ENCODE results near the gene JUP.

Gene JUP

DNA sequence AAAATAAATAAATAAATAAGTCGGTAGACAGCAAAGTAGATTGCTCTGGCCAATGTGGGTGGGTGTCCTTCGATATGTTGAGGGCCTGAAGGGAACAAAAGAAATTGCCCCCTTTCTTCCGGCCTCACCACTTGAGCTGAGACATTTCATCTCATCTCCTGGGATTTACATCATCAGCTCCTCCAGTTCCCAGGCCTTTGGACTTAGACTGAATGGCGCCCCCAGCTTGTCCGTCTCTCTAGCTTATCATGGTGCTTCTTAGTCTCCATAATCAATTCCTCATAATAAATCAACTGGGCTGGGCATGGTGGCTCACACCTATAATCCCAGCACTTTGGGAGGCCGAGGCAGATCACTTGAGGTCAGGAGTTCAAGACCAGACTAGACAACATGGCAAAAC lies 38.2 kb downstream of the JUP start:
- DNase-seq = no peak

DNA sequence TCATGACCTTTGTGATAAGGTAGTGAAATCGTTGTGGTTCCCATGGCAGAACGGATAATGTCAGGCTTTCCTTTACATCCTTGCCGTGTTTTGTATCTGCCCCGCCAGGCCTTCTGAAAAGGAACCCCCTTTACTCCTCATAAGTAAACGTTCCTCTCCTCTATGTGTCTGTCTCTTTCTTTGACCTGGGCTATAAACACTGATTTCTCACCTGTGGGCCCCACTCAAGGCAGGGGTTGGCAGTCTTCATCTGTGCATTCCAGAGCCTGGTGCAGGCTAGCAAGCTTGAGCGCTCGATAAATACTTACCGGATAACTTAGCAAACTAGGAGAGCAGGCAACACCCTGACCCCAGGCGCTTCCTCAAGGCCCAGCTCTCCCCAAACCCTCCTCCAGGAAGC lies 44.8 kb downstream of the JUP start:
- no peak for DNase-seq

DNA sequence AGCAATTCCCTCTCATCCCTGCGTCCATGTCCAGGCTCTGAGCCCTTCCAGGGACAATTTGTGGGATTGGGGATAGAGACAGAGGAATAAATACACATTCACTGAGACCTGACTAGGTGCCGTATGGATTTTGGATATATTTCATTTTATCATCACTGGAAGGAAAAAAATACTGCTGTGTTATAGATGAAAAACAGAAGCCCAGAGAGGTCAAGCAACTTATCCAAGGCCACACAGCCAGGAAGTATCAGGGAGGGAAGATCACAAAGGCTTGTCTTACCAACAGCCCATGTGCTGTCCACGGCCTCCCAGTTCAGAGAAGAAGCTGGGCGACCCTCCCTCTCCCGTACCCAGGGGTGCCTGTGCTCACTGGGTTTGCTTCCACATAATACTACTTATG lies 46.0 kb downstream of the JUP start:
- DNase-seq = no peak

DNA sequence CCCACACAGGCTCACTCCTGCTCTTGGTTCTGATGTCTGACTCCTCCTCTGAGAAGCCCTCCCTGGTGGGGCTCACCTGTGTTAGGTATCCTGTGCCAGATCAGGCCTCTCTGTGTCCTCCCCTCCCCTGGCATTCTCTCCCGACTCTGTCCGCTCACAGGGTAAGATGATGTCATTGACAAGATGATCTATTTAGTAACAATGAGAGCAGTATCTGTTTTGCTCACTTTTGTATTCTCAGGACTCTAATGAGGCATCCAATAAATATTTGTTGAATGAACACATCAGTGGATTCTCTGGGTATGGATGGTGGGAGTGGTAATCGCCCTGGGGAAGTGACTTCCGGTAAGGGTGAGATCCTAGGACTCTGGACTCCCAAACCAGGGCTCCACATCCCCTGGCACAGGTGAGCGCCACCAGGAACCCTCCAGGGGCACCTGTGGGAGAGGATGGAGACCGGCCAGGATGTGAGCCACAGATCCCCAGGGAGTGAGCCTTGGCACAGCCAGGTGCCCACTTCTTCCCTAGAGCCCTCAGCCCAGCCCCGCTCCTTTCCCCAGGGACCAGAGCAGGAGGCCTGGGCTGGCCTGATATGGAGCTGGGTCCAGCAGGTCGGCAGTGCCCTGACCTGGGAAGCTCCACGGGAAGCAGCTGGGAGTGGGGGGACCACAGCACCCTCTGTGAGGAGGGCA lies 46.7 kb downstream of the JUP start:
- no peak for DNase-seq

DNA sequence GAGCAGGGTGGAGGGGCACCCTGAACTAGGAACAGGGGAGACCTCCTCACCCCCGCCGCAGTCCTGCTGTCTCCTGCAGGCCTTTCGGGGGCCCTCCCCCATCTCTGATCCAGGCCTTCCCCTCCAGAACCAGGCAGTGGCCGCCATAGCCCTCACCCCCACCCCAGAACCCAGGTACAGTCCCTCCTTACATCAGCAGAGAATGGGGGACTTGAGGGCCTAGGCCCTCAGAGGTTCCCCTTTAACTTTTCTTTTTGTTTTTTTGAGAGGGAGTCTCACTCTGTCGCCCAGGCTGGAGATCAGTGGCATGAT lies 47.8 kb downstream of the JUP start:
- no peak for DNase-seq

DNA sequence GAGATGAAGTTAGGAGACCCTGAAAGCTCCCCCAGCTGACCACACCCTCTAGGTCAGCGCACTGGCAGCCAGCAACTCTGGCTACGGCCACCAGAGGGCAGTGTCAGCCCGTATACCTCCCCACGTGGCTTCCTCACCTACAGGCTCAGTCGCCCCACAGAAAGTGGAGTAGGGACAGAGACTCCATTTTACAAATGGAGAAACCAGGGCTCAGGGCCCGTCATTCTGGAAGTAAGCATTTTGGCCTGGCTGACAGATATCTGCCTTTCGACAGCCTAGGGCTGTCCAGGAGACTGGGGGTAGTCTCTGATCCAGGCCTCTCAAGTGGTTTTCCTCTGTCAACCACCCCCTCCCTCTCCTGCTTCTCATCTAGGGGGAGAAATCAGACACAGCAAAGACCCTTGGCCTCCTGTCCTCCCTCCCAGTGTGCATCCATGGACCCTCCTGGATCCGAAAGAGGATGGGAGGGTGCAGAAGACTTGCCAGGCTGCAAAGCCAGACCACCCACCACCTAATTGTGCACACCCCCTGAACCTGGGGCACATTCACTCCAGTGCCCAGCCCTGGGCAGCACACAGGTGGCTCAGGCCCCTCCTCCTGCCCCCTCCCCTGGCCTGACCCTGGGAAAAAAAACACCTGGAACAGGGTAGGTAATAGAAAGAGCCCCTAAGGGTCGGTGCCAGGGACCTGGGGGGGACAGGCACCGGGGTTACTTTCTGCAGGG lies 48.3 kb downstream of the JUP start:
- peak; percentile 46 to 75 (median 61) for DNase-seq

DNA sequence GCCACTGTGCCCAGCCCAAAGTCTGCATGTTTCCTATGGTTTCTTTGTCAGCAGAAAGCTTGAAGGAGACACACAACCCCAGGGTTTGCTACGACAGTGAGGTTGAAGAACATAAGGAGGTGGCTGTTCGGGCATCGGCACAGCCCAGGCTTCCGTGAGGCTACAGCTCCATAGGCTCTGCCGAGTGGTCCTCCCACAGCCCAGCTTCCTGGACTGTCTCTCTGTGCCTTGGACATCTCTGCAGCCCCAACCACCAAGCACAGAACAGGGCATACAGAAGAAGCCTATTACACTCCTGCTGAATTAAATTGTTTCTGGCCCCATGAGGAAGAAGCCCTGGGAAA lies 48.9 kb downstream of the JUP start:
- DNase-seq = no peak

DNA sequence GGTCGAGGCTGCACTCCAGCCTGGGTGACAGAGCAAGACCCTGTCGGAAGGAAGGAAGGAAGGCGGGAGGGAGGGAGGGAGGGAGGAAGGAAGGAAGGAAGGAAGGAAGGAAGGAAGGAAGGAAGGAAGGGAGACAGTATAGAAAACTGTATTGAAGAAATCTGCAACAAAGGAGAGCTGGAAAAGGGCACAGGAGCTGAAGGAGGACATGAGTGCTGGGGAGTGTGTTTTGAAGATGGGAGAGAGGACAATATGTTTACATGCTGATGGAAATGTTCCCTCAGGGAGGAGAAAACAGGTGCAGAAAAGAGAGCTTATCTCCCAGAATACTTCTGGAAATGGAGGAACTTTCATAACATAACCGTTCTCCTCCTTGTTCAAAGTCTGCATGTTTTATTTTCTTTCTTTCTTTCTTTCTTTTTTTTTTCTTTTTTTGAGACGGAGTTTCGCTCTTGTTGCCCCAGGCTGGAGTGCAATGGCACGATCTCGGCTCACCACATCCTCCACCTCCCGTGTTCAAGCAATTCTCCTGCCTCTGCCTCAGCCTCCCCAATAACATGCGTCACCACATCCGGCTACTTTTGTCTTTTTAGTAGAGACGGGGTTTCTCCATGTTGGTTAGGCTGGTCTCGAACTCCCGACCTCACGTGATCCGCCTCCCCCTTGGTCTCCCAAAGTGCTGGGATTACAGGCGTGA lies 49.4 kb downstream of the JUP start:
- DNase-seq = peak in 1 of 5 donors; percentile 26

DNA sequence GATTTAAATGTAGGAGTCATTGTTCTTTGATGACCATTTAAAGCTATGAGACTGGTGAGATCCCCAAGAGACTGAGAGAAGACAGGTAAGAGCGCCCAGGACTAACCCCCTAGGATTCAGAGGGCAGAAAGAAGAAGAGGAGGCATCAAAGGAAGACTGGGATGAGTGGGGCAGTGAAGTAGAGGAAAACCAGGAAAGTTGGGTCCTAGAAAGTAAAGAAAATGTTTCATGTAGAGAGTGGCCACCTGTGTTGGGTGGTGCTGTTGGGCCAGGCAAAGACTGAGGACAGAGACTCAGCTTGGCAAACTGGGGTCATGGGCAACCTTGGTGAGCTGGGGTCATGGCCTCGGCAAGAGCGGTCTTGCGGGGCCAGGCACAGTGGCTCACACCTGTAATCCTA lies 50.8 kb downstream of the JUP start:
- no peak for DNase-seq

DNA sequence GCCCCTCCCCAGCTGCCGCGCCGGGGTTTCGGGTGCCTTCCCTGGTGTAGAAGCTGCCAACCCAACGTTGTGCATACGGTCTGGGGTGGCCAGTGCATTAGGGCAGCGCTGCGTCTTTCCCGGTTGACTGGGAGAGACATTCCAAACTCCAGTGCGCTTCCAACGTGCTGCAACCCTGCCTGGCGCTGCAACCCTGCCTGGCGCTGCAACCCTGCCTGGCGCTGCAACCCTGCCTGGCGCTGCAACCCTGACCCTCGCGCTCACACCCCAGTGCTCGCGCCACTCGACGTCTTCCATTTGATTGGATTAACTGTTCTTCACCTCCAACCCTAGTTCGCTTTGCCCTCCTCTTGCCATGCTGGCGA lies 51.6 kb downstream of the JUP start:
- DNase-seq = no peak

DNA sequence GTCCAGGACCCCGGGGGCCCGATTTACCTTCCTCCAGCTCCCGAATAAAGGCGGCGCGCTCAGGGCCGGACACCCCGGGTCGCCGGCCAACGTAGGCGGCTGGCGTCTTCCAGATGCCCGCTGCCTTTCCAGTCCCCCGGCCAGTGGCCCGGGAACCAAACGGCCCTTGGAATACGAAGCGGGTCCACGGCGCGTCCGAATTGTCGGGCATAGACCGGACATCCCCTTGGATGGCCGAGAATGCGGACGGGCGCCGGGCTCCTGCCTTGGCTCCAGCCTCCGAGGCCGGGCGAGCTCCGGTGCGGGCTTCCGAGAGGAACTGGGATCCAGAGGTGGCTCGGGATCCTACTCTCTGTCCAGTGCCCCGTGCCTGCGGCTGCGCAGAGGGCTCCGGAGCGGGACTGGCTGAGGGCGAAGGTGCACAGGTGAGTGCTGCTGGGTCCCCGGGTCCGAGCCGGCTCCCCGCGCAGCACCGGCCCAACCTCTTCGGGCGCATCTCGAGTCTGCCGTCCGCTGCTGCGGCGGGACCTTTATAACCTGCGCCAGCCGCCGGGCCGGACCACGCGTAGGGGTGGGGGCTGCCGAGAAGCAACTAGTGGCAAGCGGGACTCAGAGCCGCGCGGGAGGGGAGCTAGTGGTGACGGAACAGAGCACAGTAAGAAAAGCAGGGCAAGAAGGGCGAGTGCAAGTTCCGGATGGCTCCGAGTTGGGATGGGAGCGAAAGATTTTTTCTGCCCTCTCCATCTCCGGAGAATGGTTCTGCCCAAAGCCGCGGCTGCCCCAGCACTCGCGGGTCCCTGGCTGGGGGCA lies 52.2 kb downstream of the JUP start, which contains the start of gene HAP1:
Gene HAP1 (minus strand): TSS at position 505 of the 810 bp plus-strand sequence. CDS start 9 bp downstream, at position 496.
- no peak for DNase-seq

DNA sequence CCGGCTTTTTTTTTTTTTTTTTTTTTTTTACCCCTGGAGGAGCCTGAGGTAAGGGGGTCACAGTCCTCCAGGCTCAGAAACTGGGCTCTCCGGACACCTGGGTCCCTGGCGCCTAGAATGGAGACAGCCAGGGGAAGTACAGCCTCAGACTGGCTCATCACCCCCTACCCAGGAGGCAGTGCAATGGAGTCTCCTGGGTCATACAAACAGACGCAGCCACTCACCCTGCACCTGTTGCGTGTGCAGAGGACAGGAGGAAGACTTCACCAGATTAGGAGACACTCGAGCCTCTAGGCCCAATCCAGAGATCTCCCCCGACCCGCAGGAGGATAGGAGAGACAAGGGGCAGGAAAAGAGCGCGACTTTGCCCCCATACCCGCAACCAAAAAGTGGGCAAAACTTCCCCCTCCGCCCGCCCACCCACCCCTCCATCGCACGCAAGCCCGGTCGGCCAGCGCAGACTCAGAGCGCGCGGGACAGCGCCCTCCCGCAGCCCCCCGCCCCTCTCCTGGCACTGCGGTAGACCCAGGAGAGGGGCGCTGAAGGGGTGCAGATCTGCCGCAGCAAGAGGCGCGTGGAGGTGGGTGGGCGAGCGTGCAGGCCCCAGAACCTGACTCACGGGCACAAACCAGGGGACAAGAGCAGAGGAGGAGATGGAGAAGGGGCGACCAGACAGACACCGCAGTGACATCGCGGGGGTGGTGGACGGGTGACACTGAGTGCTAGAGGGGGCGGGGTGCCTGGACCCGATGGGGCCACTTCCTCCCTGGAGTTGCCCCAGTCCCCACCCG lies 53.0 kb downstream of the JUP start:
- DNase-seq = no peak

DNA sequence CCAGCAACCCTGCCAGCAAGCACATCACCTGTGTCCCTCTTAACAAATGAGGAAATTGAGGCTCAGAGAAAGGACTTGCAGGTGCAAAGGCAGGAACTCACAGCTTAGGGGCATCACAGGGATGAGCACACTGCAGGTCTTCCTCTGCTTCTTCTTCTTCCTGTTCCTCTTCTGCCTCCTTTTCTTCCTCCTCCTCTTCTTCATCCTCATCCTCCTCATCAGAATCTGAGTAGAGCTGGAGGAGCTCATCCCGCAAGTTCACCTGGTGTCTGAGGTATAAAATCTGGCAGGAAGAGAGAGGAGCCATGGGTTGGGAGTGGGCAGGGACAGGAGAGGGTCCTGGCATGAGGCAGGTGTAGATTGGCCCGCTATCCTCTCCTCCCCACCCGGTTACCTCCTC lies 54.7 kb downstream of the JUP start:
- no peak for DNase-seq

DNA sequence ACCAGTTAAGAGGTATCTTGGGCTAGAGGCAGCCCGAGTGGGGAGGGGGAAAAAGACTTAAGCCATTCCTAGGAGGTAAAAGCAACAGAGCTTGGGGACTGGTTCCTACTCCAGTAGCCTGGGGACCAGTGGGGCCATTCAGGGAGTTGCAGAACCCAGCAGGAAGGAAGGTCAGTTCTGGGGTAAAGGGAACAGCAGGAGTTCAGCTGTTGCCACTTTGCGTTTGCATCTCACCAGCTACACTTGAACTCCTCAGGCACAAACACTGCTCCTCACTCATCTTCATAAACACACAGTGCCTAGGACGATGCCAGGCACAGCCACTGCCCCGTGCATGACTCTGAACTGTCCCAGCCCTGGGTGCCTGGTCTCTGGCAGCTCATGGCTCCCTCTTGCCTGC lies 56.0 kb downstream of the JUP start:
- DNase-seq = no peak

DNA sequence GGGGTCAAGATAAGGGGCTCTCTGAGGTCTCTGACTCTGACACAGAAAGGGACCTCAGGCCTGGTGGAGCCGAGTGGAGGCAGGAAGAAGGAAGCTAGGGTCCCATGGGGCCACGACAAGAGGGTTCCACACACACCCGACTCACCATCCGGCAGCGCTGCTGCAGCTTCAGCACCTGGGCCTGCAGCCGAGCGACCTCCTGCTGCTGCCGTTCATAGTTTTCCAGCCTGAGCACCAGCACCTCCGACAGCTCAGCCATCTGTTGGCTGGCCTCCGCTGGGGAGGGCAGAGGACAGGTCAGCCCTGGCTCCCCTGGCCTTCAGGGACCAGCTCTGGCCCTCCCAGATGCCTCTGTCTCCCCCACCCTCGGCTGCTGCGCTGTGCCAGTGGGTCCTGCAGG lies 58.5 kb downstream of the JUP start:
- DNase-seq = no peak

DNA sequence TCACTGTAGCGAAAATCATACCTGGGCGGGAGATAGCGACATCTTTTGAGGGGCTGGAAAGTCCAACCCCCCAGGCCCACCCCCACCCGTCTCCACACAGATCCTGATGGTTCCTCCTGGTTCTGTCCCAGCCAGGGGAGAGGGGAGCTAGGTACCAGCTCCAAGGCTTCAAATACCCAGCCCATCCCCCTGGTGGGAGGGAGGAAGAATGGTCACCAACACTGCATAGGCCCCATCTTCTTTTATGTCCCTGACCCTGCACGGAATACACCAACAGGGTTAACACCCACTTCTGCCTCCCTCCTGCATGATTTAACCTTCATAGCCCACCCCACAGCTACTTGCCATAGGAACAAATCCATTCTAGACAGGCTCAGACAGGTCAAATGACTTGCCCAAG lies 61.4 kb downstream of the JUP start:
- no peak for DNase-seq

DNA sequence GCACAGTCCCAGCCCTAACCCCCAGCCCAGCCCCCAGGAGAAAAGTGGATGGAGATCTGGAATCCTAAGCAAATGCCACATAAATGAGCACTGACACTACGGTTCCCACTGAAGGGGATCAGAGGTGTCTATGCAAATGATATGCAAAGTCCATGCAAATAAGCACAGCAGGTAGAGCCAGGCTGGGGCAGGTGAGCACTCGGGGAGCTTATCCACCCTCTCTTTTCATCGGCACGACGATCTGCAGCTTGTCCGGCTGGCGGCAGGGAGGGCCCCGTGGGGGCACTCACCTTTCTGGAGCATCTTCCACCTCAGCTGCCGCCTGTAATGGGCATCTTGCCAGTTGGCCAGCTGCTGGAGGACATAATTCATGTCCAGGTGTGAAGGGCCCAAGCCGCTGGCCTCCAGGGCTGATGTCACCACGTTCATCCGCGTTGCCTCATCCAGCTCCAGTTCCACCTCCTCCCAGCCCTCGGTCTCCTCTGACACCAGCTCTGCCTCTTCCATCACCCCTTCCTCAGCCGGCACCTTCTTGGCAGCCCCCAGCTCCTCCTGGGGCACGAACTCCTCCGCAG lies 61.9 kb downstream of the JUP start:
- DNase-seq = no peak

DNA sequence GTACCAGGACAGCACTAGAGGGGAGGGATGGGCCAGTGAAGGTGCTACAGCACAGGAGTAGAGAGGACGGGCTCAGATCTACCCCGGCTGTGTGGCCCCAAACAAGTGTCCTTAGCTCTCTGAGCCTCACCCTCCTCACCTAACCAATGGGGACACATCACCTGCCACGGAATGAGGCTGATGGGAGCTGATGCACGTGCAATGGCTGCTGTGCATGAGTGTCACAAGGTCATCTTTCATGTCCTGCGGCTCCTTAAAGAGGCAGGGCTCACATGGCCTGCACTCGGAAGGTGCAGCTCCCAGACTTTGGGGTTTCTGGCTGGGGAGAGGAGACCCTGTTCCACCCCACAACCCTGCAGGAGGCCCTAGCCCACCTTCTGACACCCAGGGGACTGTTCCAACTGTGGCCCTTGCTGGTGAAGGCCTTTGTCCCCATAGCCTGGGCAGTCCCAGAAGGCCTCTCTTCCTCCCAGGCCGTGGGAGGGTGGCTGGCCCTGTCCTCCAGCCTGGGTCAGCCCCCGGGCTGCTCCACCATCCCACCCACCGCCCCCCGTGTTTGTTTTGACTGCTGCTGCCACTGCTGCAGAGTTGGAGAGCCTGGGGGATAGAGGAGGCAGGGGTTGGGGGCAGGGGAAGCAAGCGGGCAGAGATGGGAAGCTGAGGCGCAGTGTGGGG lies 62.6 kb downstream of the JUP start:
- no peak for DNase-seq

DNA sequence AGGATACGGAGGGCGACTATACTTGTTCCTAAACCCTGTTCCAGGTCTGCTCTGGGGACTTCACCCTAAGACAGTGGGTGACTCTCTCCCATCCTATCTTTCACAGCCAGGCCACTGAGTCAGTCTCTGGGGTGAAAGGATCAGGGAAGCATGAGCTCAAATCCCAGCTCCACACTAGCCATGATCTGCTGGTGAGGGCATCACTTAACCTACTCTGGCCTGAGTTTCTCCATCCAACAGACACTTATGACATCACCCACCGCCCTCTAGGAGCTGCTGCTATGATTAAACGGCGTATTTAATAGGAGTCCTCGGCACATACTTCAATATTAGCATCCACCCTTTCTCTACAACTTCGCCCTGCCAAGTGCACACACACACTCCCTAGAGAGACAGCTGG lies 64.3 kb downstream of the JUP start:
- DNase-seq = no peak

DNA sequence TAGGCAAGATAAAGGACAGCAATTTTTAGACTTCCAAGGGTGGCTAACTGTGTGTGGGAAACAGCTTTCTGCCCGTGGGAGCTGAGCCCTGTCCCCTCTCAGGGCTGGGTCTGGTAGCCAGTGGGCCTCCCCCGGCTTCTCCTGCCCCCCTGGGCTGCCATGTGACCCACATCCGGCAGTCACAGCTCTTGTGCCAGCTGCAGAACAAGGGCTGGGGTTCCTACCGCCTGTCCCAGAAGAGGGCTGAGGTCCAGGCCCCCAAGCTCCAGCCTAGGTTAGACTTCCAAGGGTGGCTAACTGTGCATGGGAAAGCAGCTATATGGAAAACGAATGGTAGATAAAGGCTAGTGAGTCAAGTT lies 68.2 kb downstream of the JUP start:
- DNase-seq = no peak

DNA sequence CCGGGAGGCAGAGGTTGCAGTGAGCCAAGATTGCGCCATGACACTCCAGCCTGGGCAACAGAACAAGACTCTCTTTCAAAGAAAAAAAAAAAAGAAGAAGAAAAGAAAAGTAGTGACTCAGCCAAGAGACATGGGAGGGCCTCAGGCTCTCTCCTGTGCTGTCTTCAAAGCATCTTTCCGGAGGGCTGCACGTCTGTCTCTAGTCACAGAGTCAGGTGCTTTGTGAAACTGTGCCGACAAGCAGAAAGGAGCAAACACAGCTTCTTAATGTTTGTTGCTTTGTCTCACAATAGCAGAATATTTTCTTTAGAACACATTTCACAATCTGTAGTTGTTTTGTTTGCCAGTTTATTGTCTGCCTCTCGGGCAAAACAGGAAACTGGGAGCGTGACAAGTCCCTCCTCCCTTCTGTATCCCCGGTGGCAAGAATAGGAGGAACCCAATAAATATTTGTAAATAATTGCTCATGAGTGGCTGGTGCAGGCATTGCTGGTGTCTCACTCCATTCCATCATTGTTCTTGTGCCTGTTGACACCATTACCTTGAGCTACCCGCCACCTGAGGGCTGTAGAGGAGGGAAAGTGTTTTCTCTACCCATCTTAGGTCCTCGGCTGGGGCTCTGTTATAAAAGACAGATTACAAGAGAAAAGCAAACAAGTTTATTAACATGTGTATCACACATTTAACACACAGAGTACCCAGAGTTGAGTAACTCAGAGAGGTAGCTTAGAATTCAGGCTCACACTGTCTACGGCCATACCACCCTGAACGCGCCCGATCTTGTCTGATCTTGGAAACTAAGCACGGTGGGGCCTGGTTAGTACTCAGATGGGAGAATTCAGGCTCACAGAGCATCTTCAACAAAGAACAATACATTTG lies 68.9 kb downstream of the JUP start:
- DNase-seq = no peak

Measured in T-helper 1 cell (primary cell).